ENCODE results near the gene MCMBP. TPM values are rescaled to one million over a fixed set of nuclear protein-coding genes. Genes with fewer than 3 reads are reported as not detected.

MCMBP gene
- total RNA-seq, 1 experiment from 2014 or later, result 87.1 TPM

- no peak overlapping the region for H3K9ac ChIP-seq (ENCODE audit: extremely low read depth, insufficient read length, low read length)
- H2BK20ac ChIP-seq (ENCODE audit: low read depth, low read length, poor library complexity, severe bottlenecking), result no peak overlapping the region
- no peak overlapping the region for H3K14ac ChIP-seq (ENCODE audit: insufficient read depth, low read length)
- H4K5ac ChIP-seq (ENCODE audit: insufficient read length, low read depth, low read length), result no peak overlapping the region
- Mint-ChIP-seq H3K27ac (no peak overlapping the region), H3K9me3 (peaks cover 14 to 16% of the 10 kb centered on the region in 2 experiments), H3K4me3 (no peak overlapping the region), H3K4me1 (peaks cover 20 to 25% of the 10 kb centered on the region in 2 experiments), H3K27me3 (ENCODE audit: low read depth) (no peaks in the 10 kb centered on the region), H3K36me3 (ENCODE audit: insufficient read depth in 1 of 3, low read depth in 3 of 3) (peaks cover 26 to 30% (median 27%) of the 10 kb centered on the region in 3 experiments)
- no peak overlapping the region for H2AFZ ChIP-seq (ENCODE audit: low read length)
- no peak overlapping the region for H2BK5ac ChIP-seq (ENCODE audit: insufficient read length, low read length)
- H2AK5ac ChIP-seq (ENCODE audit: insufficient read length, low read length), result no peak overlapping the region
- no peak overlapping the region for H2BK12ac ChIP-seq (ENCODE audit: insufficient read length, low read depth, low read length)
- no peak overlapping the region for H3K23ac ChIP-seq (ENCODE audit: insufficient read length, low read depth, low read length)
- no peak overlapping the region for H4K8ac ChIP-seq (replicated peaks; ENCODE audit: insufficient read length, low read depth, low read length)
- H3K18ac ChIP-seq (ENCODE audit: insufficient read length, low read depth, low read length), result no peak overlapping the region
- peaks cover 59% of the 10 kb centered on the region for H3K79me2 ChIP-seq (ENCODE audit: insufficient read depth, low read length)
- no peak overlapping the region for H3K4ac ChIP-seq (ENCODE audit: low read depth, low read length)
- DNase-seq, result no peak
- H3K27me3 ChIP-seq (ENCODE audit: insufficient read depth, low read length), result no peaks in the 10 kb centered on the region
- no peak overlapping the region for H3K56ac ChIP-seq (ENCODE audit: insufficient read length, low read depth, low read length)
- no peak overlapping the region for H2BK15ac ChIP-seq (ENCODE audit: low read depth, low read length)
- H3K23me2 ChIP-seq (ENCODE audit: insufficient read length, low read depth, low read length, poor library complexity, severe bottlenecking), result peaks cover 4% of the 10 kb centered on the region
- no peak for TF ChIP-seq CTCF (conservative IDR thresholded peaks at IDR 0.05)
- H2BK120ac ChIP-seq (ENCODE audit: low read depth, low read length, poor library complexity, severe bottlenecking), result no peak overlapping the region
- no peak overlapping the region for H3K4me2 ChIP-seq (ENCODE audit: insufficient read depth, insufficient read length, low read length)
- no peaks in the 10 kb centered on the region for H3K9me3 ChIP-seq (ENCODE audit: control insufficient read depth, low read depth, low read length)
- H3K27ac ChIP-seq (ENCODE audit: insufficient read length, low read depth, low read length), result no peak overlapping the region
- no peaks in the 10 kb centered on the region for H4K20me1 ChIP-seq (ENCODE audit: control insufficient read depth, insufficient read depth, insufficient read length)
- H3K79me1 ChIP-seq (ENCODE audit: insufficient read depth, low read depth, low read length, poor library complexity, severe bottlenecking), result peaks cover 5% of the 10 kb centered on the region
- no CpG with 5 or more reads among the region's 7 CpGs for WGBS (ENCODE audit: extremely low coverage, insufficient read length, low lambda C conversion rate)
- no peaks in the 10 kb centered on the region for H3K4me1 ChIP-seq (ENCODE audit: insufficient read depth, low read length)
- H4K91ac ChIP-seq (ENCODE audit: insufficient read length, low read depth, low read length), result no peak overlapping the region
- no peak overlapping the region for H3T11ph ChIP-seq (ENCODE audit: low read length)
These were observed 5.3 kb downstream of the MCMBP start for GRCh38 chr10:119867317-119867716.
